Measurements from ENCODE around the gene KSR2. TPM values are rescaled to one million over a fixed set of nuclear protein-coding genes. Genes with fewer than 3 reads are reported as not detected.

KSR2 gene
- total and polyA plus RNA-seq, 2 of the 13 experiments (the other 11 are each of a cell fraction or from before 2014, with no cell fraction given) = 0.02 TPM; not detected in 1

DNA sequence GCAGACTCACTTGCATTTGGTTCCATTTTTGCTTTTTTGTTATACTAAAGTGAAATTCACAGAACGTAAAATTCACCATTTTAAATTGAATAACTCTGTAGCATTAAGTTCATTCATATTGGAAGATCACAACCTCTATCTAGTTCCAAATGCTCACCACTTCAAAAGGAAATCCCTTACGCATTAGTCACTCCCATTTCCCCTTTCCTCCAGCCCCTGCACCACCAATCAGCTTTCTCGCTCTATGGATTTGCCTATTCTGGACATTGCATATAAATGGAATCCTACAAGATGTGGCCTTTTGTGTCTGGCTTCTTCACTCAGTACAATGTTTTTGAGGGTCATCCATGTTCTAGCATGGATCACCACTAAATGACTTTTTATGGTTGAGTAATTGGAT is 294.5 kb downstream of the KSR2 start:
- no peak overlapping the region for H2AFZ ChIP-seq (ENCODE audit: low read length)
- ATAC-seq (no peak), DNase-seq (ENCODE audit: low spot score) (no peak), FAIRE-seq (no peak)
- no peaks in the 10 kb centered on the region; a peak in 1 of 5 replicates for H3K27me3 ChIP-seq (ENCODE audit: control insufficient read depth in 1 of 2, insufficient read depth in 2 of 2, low read length in 2 of 2)
- H3K27ac ChIP-seq (ENCODE audit: extremely low read length, insufficient read depth, low read length) = no peak overlapping the region
- 8% methylated on average over 3 of the region's 3 CpGs for WGBS (ENCODE audit: low lambda C conversion rate)
- H3K4me2 ChIP-seq (ENCODE audit: low read depth, low read length) = no peak overlapping the region
- BruUV-seq (replicated peaks) = no TSS peak
- in situ Hi-C loops (cut with HindIII; ENCODE audit: extremely low pct_ligation_motif_present, low pct_unique_long_range_greater_than_20kb) (loop anchor here (10.0 kb wide), 1 partner anchor 310 kb away; the partner anchor contains the start of gene NOS1), intact Hi-C loops (cut with micrococcal nuclease; ENCODE audit: unreplicated experiment) (loop anchor here (10.0 kb wide), 1 partner anchor 440 kb away; no protein-coding TSS in a partner anchor)
- H3K9me3 ChIP-seq (ENCODE audit: low read length) = no peaks in the 10 kb centered on the region
- ChIA-PET POLR2A (no interaction called here), CTCF (ENCODE audit: low intra/inter-chr PET ratio, low total read pairs) (no interaction called here)
- no peaks in the 10 kb centered on the region for H4K20me1 ChIP-seq (ENCODE audit: insufficient read depth, low read length)
- no peaks in the 10 kb centered on the region for H3K36me3 ChIP-seq (replicated peaks in 1 of 2; ENCODE audit: control insufficient read depth in 1 of 2, insufficient read depth in 2 of 2, low read length in 2 of 2)
- H3K79me2 ChIP-seq (ENCODE audit: insufficient read depth, low read length) = no peaks in the 10 kb centered on the region
- no peak overlapping the region for H3K9ac ChIP-seq (ENCODE audit: insufficient read depth, low read depth, low read length)
- no peaks in the 10 kb centered on the region for H3K4me1 ChIP-seq (ENCODE audit: insufficient read depth, low read length)
- TF ChIP-seq KDM4B (CRISPR knock-in tag; IDR thresholded peaks at IDR 0.05) = no peak
- no peak for TF ChIP-seq ATRX (CRISPR knock-in tag; IDR thresholded peaks at IDR 0.05; ENCODE audit: borderline replicate concordance)
- no peak for TF ChIP-seq IKZF4 (CRISPR knock-in tag; IDR thresholded peaks at IDR 0.05; ENCODE audit: borderline replicate concordance, low read depth, not compliant biosample characterization)
- TF ChIP-seq, protein P1, sequence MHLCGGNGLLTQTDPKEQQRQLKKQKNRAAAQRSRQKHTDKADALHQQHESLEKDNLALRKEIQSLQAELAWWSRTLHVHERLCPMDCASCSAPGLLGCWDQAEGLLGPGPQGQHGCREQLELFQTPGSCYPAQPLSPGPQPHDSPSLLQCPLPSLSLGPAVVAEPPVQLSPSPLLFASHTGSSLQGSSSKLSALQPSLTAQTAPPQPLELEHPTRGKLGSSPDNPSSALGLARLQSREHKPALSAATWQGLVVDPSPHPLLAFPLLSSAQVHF (CRISPR knock-in tag; IDR thresholded peaks at IDR 0.05) = no peak
- no peak for TF ChIP-seq BORCS8-MEF2B (CRISPR knock-in tag; IDR thresholded peaks at IDR 0.05)
- TF ChIP-seq ZNF331 (CRISPR knock-in tag; IDR thresholded peaks at IDR 0.05) = no peak
- TF ChIP-seq ZNF441 (CRISPR knock-in tag; IDR thresholded peaks at IDR 0.05; ENCODE audit: borderline replicate concordance) = no peak
- TF ChIP-seq, protein P2, sequence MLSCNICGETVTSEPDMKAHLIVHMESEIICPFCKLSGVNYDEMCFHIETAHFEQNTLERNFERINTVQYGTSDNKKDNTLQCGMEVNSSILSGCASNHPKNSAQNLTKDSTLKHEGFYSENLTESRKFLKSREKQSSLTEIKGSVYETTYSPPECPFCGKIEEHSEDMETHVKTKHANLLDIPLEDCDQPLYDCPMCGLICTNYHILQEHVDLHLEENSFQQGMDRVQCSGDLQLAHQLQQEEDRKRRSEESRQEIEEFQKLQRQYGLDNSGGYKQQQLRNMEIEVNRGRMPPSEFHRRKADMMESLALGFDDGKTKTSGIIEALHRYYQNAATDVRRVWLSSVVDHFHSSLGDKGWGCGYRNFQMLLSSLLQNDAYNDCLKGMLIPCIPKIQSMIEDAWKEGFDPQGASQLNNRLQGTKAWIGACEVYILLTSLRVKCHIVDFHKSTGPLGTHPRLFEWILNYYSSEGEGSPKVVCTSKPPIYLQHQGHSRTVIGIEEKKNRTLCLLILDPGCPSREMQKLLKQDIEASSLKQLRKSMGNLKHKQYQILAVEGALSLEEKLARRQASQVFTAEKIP (CRISPR knock-in tag; IDR thresholded peaks at IDR 0.05; ENCODE audit: borderline replicate concordance) = no peak
- TF ChIP-seq, protein P3, sequence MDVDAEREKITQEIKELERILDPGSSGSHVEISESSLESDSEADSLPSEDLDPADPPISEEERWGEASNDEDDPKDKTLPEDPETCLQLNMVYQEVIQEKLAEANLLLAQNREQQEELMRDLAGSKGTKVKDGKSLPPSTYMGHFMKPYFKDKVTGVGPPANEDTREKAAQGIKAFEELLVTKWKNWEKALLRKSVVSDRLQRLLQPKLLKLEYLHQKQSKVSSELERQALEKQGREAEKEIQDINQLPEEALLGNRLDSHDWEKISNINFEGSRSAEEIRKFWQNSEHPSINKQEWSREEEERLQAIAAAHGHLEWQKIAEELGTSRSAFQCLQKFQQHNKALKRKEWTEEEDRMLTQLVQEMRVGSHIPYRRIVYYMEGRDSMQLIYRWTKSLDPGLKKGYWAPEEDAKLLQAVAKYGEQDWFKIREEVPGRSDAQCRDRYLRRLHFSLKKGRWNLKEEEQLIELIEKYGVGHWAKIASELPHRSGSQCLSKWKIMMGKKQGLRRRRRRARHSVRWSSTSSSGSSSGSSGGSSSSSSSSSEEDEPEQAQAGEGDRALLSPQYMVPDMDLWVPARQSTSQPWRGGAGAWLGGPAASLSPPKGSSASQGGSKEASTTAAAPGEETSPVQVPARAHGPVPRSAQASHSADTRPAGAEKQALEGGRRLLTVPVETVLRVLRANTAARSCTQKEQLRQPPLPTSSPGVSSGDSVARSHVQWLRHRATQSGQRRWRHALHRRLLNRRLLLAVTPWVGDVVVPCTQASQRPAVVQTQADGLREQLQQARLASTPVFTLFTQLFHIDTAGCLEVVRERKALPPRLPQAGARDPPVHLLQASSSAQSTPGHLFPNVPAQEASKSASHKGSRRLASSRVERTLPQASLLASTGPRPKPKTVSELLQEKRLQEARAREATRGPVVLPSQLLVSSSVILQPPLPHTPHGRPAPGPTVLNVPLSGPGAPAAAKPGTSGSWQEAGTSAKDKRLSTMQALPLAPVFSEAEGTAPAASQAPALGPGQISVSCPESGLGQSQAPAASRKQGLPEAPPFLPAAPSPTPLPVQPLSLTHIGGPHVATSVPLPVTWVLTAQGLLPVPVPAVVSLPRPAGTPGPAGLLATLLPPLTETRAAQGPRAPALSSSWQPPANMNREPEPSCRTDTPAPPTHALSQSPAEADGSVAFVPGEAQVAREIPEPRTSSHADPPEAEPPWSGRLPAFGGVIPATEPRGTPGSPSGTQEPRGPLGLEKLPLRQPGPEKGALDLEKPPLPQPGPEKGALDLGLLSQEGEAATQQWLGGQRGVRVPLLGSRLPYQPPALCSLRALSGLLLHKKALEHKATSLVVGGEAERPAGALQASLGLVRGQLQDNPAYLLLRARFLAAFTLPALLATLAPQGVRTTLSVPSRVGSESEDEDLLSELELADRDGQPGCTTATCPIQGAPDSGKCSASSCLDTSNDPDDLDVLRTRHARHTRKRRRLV (CRISPR knock-in tag; IDR thresholded peaks at IDR 0.05) = no peak
- TF ChIP-seq, protein P4, sequence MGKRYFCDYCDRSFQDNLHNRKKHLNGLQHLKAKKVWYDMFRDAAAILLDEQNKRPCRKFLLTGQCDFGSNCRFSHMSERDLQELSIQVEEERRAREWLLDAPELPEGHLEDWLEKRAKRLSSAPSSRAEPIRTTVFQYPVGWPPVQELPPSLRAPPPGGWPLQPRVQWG (CRISPR knock-in tag; IDR thresholded peaks at IDR 0.05; ENCODE audit: borderline replicate concordance, low read depth) = no peak
- TF ChIP-seq, protein P5, sequence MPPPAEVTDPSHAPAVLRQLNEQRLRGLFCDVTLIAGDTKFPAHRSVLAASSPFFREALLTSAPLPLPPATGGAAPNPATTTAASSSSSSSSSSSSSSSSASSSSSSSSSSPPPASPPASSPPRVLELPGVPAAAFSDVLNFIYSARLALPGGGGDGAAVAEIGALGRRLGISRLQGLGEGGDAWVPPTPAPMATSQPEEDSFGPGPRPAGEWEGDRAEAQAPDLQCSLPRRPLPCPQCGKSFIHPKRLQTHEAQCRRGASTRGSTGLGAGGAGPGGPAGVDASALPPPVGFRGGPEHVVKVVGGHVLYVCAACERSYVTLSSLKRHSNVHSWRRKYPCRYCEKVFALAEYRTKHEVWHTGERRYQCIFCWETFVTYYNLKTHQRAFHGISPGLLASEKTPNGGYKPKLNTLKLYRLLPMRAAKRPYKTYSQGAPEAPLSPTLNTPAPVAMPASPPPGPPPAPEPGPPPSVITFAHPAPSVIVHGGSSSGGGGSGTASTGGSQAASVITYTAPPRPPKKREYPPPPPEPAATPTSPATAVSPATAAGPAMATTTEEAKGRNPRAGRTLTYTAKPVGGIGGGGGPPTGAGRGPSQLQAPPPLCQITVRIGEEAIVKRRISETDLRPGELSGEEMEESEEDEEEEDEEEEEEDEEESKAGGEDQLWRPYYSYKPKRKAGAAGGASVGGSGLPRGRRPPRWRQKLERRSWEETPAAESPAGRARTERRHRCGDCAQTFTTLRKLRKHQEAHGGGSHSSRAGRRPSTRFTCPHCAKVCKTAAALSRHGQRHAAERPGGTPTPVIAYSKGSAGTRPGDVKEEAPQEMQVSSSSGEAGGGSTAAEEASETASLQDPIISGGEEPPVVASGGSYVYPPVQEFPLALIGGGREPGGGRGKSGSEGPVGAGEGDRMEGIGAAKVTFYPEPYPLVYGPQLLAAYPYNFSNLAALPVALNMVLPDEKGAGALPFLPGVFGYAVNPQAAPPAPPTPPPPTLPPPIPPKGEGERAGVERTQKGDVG (CRISPR knock-in tag; IDR thresholded peaks at IDR 0.05; ENCODE audit: borderline replicate concordance) = no peak
- no peak for TF ChIP-seq ZBTB8A (CRISPR knock-in tag; IDR thresholded peaks at IDR 0.05; ENCODE audit: borderline replicate concordance, low read depth)
- no peak overlapping the region for H3K4me3 ChIP-seq (replicated peaks in 1 of 3; ENCODE audit: insufficient read depth in 1 of 3, low read depth in 2 of 3, low read length in 3 of 3)

All from HepG2 (cell line).